GM23248 (cell line): ENCODE data around the gene USP48.

Experiments used
- EZH2 ChIP-seq: fragments of 200-600 bp; sonication (generic); IDR thresholded peaks from 2 replicates; pipeline ENCODE4 v1.6.1; 2018; ENCODE audit warnings: antibody characterized with exemption, mild to moderate bottlenecking; ENCODE audit not compliant: insufficient read depth, poor library complexity, severe bottlenecking
- EZH2phosphoT487 ChIP-seq: fragments of 200-600 bp; sonication (generic); IDR thresholded peaks from 2 replicates; pipeline ENCODE4 v1.6.1; 2018; ENCODE audit warnings: antibody characterized with exemption, moderate library complexity, mild to moderate bottlenecking, low read depth; ENCODE audit not compliant: insufficient read depth

DNA sequence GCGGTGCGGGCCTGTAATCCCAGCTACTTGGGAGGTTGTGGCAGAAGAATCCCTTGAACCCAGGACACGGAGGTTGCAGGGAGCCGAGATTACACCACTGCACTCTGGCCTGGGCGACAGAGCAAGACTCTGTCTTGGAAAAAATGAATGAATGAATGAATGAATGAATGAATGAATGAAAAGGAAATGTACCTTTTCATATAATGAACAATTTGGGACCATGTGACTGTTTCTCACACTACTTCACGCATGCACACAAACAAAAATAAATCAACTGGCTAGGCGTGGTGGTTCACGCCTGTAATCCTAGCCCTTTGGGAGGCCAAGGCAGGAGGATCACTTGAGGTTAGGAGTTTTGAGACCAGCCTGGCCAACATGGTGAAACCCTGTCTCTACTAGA, 24.3 kb downstream of the USP48 start:
- TF ChIP-seq EZH2 (no peak), EZH2phosphoT487 (no peak)
